NB4 (cell line): ENCODE results near the gene VAV3.

Source experiments
- DNase-seq: peaks from one replicate; pipeline ENCODE4 v3.0.0; 2010; ENCODE audit warnings: low read depth
- H3K4me3 ChIP-seq: one replicate; pipeline ENCODE4 v1.5.1; 2011; ENCODE audit warnings: mild to moderate bottlenecking, low read depth, low read length, moderate library complexity
- MYC ChIP-seq: IDR thresholded peaks from 2 replicates; pipeline ENCODE4 v1.6.1; 2011; ENCODE audit warnings: low read depth, low read length
- POLR2A ChIP-seq: IDR thresholded peaks from 2 replicates; pipeline ENCODE4 v1.6.1; 2011; ENCODE audit warnings: mild to moderate bottlenecking; ENCODE audit not compliant: insufficient read length; ENCODE audit errors: extremely low read depth
- TF ChIP-seq, protein P1 (sequence below): IDR thresholded peaks from one replicate; pipeline ENCODE4 v1.5.1; 2012; ENCODE audit warnings: low read depth, low read length
- TF ChIP-seq, protein P2 (sequence below): IDR thresholded peaks from 2 replicates; pipeline ENCODE4 v1.6.1; 2011; ENCODE audit warnings: low read depth, low read length

The VAV3 gene

DNA sequence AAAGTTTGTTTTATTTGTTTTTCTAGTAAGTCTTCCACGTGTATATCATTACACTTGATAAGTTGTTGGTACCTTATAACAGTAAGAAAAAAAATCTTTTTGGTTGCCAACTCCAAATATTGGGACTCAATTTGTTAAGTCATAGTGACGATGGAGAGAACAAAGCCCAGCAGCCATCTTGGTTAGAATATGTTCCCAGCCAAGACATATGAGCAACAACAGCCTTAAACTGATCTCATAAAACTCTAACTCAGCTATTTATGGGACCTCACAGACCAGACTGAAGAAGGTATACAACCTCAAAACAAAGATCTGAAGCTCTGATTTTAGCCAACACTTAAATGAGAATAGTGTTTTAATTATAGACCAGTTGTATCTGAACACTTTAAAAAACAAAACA, 281.3 kb downstream of the VAV3 start:
- no peak for DNase-seq
- TF ChIP-seq, protein P1, sequence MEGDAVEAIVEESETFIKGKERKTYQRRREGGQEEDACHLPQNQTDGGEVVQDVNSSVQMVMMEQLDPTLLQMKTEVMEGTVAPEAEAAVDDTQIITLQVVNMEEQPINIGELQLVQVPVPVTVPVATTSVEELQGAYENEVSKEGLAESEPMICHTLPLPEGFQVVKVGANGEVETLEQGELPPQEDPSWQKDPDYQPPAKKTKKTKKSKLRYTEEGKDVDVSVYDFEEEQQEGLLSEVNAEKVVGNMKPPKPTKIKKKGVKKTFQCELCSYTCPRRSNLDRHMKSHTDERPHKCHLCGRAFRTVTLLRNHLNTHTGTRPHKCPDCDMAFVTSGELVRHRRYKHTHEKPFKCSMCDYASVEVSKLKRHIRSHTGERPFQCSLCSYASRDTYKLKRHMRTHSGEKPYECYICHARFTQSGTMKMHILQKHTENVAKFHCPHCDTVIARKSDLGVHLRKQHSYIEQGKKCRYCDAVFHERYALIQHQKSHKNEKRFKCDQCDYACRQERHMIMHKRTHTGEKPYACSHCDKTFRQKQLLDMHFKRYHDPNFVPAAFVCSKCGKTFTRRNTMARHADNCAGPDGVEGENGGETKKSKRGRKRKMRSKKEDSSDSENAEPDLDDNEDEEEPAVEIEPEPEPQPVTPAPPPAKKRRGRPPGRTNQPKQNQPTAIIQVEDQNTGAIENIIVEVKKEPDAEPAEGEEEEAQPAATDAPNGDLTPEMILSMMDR, result no peak
- no peak for TF ChIP-seq MYC
- no peak for TF ChIP-seq POLR2A
- TF ChIP-seq, protein P2, sequence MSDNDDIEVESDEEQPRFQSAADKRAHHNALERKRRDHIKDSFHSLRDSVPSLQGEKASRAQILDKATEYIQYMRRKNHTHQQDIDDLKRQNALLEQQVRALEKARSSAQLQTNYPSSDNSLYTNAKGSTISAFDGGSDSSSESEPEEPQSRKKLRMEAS, result no peak
- no peak overlapping the region for H3K4me3 ChIP-seq

DNA sequence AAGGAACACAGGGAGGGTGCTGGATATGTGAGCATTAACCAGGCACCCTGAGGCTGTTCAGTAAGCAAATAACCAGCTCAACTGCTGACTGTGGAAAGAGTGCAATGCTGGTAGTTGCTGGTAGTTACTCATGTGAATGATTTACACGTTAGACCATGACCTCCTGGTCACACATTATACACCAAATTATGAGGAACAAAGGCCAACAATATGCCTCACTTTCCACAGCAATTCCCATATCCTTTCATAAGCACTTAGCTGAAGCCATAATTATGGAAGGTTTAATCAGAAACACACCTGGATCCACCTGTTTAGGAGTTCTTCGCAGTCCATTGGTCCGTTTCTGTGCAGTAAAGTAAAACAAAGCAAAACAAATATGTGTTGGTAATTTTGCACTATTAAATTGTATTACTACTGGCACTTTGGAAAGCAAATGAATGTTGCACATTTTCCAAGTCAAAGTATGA, 281.8 kb downstream of the VAV3 start:
- TF ChIP-seq POLR2A (no peak), MYC (no peak)
- TF ChIP-seq, protein P1, result no peak
- TF ChIP-seq, protein P2, result no peak
- no peak for DNase-seq
- no peak overlapping the region for H3K4me3 ChIP-seq

DNA sequence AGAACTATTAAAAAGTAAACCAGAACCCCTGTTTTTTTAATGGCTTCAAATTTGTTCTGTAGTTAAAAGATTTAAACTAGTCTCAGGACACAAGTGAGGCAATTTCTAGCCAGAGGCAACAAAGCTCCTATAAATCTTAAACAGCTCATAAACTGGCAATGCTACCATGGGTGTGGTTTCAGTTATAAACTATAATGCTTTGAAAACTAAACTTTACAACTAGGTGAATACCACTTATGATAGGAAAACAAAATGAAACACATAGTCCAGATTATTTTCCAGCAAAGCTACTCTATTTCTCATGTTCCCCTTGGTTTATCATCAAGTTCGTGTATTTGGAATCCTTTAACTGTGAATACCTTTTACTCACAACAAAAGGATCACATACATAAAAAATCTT, 282.5 kb downstream of the VAV3 start:
- no peak for DNase-seq
- no peak overlapping the region for H3K4me3 ChIP-seq
- TF ChIP-seq, protein P1, result no peak
- TF ChIP-seq, protein P2, result no peak
- TF ChIP-seq POLR2A, result no peak
- no peak for TF ChIP-seq MYC

DNA sequence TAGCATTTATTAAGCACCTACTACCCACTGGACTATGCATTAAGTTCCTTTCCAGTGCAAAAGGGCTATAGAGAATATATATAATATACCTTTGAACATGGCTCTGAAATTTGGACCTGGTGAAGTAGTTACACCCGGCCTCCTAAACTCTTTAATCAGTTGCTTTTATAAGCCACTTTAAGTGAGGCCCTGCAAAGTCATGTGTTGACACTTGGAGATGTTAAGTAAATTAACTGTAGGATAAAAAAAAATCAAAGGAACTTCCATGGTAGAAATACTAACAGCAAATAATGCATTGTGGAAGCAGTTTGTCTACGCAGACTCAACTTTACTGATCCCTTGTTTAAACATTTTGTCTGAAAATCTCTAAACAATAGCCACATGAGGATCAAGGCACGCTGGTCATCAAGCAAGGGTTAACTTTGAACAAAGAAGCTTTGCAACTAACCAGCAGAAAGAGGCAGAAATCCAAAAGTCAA, 283.9 kb downstream of the VAV3 start:
- no peak overlapping the region for H3K4me3 ChIP-seq
- DNase-seq, result no peak
- TF ChIP-seq POLR2A (no peak), MYC (no peak)
- TF ChIP-seq, protein P1, result no peak
- TF ChIP-seq, protein P2, result no peak

DNA sequence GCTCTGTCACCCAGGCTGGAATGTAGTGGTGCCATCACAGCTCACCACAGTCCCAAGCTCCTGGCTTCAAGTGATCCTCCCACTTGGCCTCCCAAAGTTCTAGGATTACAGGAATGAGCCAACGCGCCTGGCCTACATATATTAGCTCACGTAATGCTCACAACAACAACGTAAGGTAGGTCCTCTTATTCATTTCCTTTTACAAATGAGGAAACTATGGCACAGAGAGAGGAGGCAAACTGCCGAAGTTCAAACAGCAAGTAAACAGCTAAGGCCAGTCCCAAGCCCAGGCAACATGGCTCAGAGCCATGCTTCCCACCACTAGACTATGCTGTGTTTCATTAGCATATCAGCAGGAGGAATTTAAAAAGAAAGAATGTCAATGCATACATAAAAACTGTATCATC, 284.4 kb downstream of the VAV3 start:
- no peak overlapping the region for H3K4me3 ChIP-seq
- TF ChIP-seq POLR2A, result no peak
- no peak for TF ChIP-seq MYC
- TF ChIP-seq, protein P1, result no peak
- TF ChIP-seq, protein P2, result no peak
- DNase-seq, result no peak
